ENCODE results near the gene HOXA7. TPM values are rescaled to one million over a fixed set of nuclear protein-coding genes. Genes with fewer than 3 reads are reported as not detected.

HOXA7 gene
- total RNA-seq, 4 donors from 2014 or later: 7.0 to 22.9 (median 12.8) TPM

DNA sequence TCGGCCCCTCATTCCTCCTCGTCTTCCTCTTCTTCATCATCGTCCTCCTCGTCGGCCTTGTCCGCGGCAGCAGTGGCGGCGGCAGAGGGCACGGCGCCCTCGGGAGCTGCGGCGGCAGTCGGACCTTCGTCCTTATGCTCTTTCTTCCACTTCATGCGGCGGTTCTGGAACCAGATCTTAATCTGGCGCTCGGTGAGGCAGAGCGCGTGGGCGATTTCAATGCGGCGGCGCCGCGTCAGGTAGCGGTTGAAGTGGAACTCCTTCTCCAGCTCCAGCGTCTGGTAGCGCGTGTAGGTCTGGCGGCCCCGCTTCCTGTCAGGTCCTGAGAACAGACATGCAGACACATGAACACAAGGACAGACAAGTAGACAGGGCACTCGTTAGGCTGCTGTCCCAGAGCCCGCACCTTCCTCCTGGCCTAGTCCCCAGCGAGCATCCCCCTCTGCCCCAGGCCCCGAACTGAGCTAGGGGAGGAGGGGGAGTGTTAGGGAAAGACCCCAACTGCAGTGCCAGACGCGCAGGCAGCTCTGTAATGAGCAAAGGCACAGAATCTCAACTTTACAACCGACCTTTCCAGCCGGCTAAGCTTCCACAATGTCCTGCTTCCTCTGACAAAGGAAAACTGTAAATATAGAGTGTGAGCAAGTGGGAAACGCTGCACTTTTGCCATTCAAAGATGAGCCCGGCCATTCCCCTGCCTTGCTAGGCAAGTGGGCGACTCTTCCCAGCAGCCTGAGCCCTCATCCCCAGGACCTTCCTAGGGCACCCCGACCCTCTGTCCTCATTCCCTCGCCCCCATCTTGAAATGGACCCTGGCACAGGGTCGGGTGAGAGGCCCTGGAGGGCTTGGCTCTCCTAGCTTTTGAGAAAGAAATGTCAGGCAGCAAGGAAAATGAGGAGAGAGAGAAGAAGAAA lies 1.3 kb downstream of the HOXA7 start:
- H3K4me3 ChIP-seq: peak overlapping the region; percentile 52 to 64 (median 59)
- H3K27ac ChIP-seq: peak overlapping the region; percentile 95 to 99 (median 98)
- peaks cover 57% of the 10 kb centered on the region for H3K27me3 ChIP-seq
- H3K4me1 ChIP-seq: peaks cover 21 to 52% (median 39%) of the 10 kb centered on the region in 4 donors
- in situ Hi-C loops (cut with MboI; ENCODE audit: low pct_ligation_motif_present in 1 of 4, low pct_unique_long_range_greater_than_20kb in 1 of 4, low sequenced_read_pairs in 3 of 4) (loop anchor here in 3 of 4 donors (5.0 to 25.0 kb wide), 5 partner anchors 783 to 1293 kb away; no protein-coding TSS in a partner anchor), intact Hi-C loops (cut with DNase I; ENCODE audit: low total_unique reads) (no loop called here)
- TF ChIP-seq POLR2A (IDR thresholded peaks at IDR 0.05) (peak; percentile 30), EP300 (IDR thresholded peaks at IDR 0.05; ENCODE audit: low read depth) (no peak), POLR2AphosphoS5 (IDR thresholded peaks at IDR 0.05) (peak in 2 of 3 donors; percentile 5 to 12)
- TF ChIP-seq, protein P1, sequence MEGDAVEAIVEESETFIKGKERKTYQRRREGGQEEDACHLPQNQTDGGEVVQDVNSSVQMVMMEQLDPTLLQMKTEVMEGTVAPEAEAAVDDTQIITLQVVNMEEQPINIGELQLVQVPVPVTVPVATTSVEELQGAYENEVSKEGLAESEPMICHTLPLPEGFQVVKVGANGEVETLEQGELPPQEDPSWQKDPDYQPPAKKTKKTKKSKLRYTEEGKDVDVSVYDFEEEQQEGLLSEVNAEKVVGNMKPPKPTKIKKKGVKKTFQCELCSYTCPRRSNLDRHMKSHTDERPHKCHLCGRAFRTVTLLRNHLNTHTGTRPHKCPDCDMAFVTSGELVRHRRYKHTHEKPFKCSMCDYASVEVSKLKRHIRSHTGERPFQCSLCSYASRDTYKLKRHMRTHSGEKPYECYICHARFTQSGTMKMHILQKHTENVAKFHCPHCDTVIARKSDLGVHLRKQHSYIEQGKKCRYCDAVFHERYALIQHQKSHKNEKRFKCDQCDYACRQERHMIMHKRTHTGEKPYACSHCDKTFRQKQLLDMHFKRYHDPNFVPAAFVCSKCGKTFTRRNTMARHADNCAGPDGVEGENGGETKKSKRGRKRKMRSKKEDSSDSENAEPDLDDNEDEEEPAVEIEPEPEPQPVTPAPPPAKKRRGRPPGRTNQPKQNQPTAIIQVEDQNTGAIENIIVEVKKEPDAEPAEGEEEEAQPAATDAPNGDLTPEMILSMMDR (IDR thresholded peaks at IDR 0.05): peak in 1 of 5 experiments; percentile 7
- no peaks in the 10 kb centered on the region for H3K36me3 ChIP-seq
- peak; percentile 53 for DNase-seq
- 20 to 21% methylated on average over 1 to 44 of the region's 48 CpGs for WGBS, 2 donors (ENCODE audit: low coverage in 1 of 2)
- no peaks in the 10 kb centered on the region for H3K9me3 ChIP-seq

DNA sequence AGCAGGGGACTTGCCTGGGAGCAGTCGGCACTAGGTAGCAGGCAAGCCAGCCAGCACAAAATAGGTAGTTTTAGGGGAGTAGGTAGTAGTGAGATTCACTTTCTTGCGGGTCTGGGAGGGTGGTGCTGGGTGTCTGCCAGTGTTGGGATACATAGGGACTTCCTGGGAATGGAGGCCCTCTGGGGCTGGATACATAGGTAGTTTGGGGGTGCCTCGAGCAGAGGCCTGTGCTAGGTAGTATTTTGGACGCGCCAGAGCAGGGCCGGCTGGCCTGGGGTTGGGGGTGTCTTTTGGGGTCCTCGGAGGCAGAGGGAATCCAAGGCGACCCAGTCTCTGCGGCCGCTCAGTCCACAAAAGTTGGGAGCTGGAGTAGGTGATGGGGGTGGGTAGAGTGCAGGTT lies 2.1 kb downstream of the HOXA7 start:
- in situ Hi-C loops (cut with MboI; ENCODE audit: low pct_ligation_motif_present in 1 of 4, low pct_unique_long_range_greater_than_20kb in 1 of 4, low sequenced_read_pairs in 3 of 4) (loop anchor here in 3 of 4 donors (10.0 to 25.0 kb wide), 4 partner anchors 790 to 1292 kb away; no protein-coding TSS in a partner anchor), intact Hi-C loops (cut with DNase I; ENCODE audit: low total_unique reads) (no loop called here)
- TF ChIP-seq EP300 (IDR thresholded peaks at IDR 0.05; ENCODE audit: low read depth) (no peak), POLR2AphosphoS5 (IDR thresholded peaks at IDR 0.05) (no peak), POLR2A (IDR thresholded peaks at IDR 0.05) (no peak)
- TF ChIP-seq, protein P1 (IDR thresholded peaks at IDR 0.05): no peak

GRCh38 chr7:27153526-27153925 lies 2.9 kb downstream of the HOXA7 start:
- in situ Hi-C loops (cut with MboI; ENCODE audit: low pct_ligation_motif_present in 1 of 4, low pct_unique_long_range_greater_than_20kb in 1 of 4, low sequenced_read_pairs in 3 of 4): loop anchor here in 3 of 4 donors (10.0 to 25.0 kb wide), 4 partner anchors 789 to 1291 kb away; no protein-coding TSS in a partner anchor
- H3K27me3 ChIP-seq: peaks cover 54% of the 10 kb centered on the region

More for the DNA sequence above, 2.1 kb downstream of the HOXA7 start:
- H3K4me1 ChIP-seq: peaks cover 21 to 57% (median 40%) of the 10 kb centered on the region in 4 donors
- H3K27ac ChIP-seq: peak overlapping the region; percentile 95 to 99 (median 98)
- WGBS, 2 donors (ENCODE audit: low coverage in 1 of 2): 41 to 68% methylated on average over 8 to 10 of the region's 10 CpGs
- peak overlapping the region in 3 of 4 donors; percentile 52 to 60 (median 58) for H3K4me3 ChIP-seq
- H3K36me3 ChIP-seq: no peaks in the 10 kb centered on the region
- DNase-seq: peak; percentile 21
- H3K27me3 ChIP-seq: peaks cover 55% of the 10 kb centered on the region
- no peaks in the 10 kb centered on the region for H3K9me3 ChIP-seq

More at GRCh38 chr7:27153526-27153925, 2.9 kb downstream of the HOXA7 start:
- H3K4me1 ChIP-seq: peaks cover 21 to 65% (median 47%) of the 10 kb centered on the region in 4 donors
- H3K27ac ChIP-seq: peak overlapping the region; percentile 95 to 99 (median 98)
- no peaks in the 10 kb centered on the region for H3K36me3 ChIP-seq
- WGBS, 2 donors (ENCODE audit: low coverage in 1 of 2): 64% methylated on average over 3 of the region's 3 CpGs
- no peak for DNase-seq
- intact Hi-C loops (cut with DNase I; ENCODE audit: low total_unique reads): no loop called here
- no peak overlapping the region for H3K4me3 ChIP-seq
- TF ChIP-seq, protein P1 (IDR thresholded peaks at IDR 0.05): no peak
- no peak for TF ChIP-seq POLR2AphosphoS5 (IDR thresholded peaks at IDR 0.05)
- no peak for TF ChIP-seq EP300 (IDR thresholded peaks at IDR 0.05; ENCODE audit: low read depth)
- TF ChIP-seq POLR2A (IDR thresholded peaks at IDR 0.05): no peak
- H3K9me3 ChIP-seq: no peaks in the 10 kb centered on the region
